ENCODE results near the gene ALDH4A1. TPM values are rescaled to one million over a fixed set of nuclear protein-coding genes. Genes with fewer than 3 reads are reported as not detected.
A peak's percentile ranks its signal among the peaks of the same experiment; 100 is the strongest.

ALDH4A1 gene
- total and polyA plus RNA-seq, 9 of the 15 experiments (the other 6 are each of a cell fraction or from before 2014, with no cell fraction given) = 0.27 to 31.4 (median 16.6) TPM

DNA sequence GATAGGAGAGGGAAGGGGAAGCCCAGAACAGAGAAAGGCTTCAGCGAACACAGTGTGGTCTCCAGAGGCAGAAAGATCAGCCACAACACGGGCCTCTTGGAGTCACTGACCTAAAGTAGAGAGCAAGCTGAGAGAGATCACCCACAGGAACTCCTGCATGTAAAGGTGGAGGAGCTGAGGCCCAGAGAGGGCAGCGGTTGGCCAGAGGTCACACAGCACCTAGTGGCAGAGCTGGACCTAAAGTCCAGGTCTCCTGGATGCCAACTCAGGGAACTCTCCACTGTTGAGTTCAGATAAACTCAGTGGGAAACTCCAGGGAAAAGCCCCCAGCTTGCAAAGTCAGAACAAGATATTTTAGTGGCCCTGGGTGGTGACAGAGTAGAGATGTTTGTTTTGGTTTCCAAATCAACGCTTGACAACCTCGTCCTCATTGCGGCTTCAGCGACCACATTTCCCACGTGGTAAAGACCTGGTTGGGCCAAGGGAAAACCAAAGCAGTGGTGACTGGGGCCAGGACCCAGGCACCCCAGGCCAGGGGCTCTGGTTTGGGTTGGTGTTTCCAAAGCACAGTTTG is 49.5 kb upstream of the ALDH4A1 start (continued):
- TF ChIP-seq, protein P1, sequence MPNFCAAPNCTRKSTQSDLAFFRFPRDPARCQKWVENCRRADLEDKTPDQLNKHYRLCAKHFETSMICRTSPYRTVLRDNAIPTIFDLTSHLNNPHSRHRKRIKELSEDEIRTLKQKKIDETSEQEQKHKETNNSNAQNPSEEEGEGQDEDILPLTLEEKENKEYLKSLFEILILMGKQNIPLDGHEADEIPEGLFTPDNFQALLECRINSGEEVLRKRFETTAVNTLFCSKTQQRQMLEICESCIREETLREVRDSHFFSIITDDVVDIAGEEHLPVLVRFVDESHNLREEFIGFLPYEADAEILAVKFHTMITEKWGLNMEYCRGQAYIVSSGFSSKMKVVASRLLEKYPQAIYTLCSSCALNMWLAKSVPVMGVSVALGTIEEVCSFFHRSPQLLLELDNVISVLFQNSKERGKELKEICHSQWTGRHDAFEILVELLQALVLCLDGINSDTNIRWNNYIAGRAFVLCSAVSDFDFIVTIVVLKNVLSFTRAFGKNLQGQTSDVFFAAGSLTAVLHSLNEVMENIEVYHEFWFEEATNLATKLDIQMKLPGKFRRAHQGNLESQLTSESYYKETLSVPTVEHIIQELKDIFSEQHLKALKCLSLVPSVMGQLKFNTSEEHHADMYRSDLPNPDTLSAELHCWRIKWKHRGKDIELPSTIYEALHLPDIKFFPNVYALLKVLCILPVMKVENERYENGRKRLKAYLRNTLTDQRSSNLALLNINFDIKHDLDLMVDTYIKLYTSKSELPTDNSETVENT (CRISPR knock-in tag; IDR thresholded peaks at IDR 0.05) = no peak
- TF ChIP-seq MAFF (IDR thresholded peaks at IDR 0.05; ENCODE audit: low read length) (no peak), BCOR (IDR thresholded peaks at IDR 0.05) (peak; percentile 90), FOXP1 (CRISPR knock-in tag; IDR thresholded peaks at IDR 0.05) (no peak), RBM25 (IDR thresholded peaks at IDR 0.05; ENCODE audit: low read depth, low read length, severe bottlenecking) (peak; percentile 96), RCOR1 (IDR thresholded peaks at IDR 0.05; ENCODE audit: borderline replicate concordance in 1 of 2, low read depth in 2 of 2, low read length in 2 of 2) (0 out of 4 replicates have a peak, but pooled peaks of 1 of the 2 experiments have one; percentile 39), PHF20 (IDR thresholded peaks at IDR 0.05; ENCODE audit: partially characterized antibody) (no peak), ADNP (tag; IDR thresholded peaks at IDR 0.05) (peak; percentile 76), DPF2 (IDR thresholded peaks at IDR 0.05) (no peak), TOE1 (IDR thresholded peaks at IDR 0.05; ENCODE audit: borderline replicate concordance) (no peak), TOE1 (CRISPR knock-in tag; IDR thresholded peaks at IDR 0.05; ENCODE audit: borderline replicate concordance, low read depth) (no peak)
- TF ChIP-seq, protein P2, sequence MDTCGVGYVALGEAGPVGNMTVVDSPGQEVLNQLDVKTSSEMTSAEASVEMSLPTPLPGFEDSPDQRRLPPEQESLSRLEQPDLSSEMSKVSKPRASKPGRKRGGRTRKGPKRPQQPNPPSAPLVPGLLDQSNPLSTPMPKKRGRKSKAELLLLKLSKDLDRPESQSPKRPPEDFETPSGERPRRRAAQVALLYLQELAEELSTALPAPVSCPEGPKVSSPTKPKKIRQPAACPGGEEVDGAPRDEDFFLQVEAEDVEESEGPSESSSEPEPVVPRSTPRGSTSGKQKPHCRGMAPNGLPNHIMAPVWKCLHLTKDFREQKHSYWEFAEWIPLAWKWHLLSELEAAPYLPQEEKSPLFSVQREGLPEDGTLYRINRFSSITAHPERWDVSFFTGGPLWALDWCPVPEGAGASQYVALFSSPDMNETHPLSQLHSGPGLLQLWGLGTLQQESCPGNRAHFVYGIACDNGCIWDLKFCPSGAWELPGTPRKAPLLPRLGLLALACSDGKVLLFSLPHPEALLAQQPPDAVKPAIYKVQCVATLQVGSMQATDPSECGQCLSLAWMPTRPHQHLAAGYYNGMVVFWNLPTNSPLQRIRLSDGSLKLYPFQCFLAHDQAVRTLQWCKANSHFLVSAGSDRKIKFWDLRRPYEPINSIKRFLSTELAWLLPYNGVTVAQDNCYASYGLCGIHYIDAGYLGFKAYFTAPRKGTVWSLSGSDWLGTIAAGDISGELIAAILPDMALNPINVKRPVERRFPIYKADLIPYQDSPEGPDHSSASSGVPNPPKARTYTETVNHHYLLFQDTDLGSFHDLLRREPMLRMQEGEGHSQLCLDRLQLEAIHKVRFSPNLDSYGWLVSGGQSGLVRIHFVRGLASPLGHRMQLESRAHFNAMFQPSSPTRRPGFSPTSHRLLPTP (IDR thresholded peaks at IDR 0.05; ENCODE audit: borderline replicate concordance, extremely low read depth, insufficient read length) = no peak
- TF ChIP-seq, protein P3, sequence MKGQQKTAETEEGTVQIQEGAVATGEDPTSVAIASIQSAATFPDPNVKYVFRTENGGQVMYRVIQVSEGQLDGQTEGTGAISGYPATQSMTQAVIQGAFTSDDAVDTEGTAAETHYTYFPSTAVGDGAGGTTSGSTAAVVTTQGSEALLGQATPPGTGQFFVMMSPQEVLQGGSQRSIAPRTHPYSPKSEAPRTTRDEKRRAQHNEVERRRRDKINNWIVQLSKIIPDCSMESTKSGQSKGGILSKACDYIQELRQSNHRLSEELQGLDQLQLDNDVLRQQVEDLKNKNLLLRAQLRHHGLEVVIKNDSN (CRISPR knock-in tag; IDR thresholded peaks at IDR 0.05) = no peak; the same call in 1 of the 2 replicates
- TF ChIP-seq, protein P4, sequence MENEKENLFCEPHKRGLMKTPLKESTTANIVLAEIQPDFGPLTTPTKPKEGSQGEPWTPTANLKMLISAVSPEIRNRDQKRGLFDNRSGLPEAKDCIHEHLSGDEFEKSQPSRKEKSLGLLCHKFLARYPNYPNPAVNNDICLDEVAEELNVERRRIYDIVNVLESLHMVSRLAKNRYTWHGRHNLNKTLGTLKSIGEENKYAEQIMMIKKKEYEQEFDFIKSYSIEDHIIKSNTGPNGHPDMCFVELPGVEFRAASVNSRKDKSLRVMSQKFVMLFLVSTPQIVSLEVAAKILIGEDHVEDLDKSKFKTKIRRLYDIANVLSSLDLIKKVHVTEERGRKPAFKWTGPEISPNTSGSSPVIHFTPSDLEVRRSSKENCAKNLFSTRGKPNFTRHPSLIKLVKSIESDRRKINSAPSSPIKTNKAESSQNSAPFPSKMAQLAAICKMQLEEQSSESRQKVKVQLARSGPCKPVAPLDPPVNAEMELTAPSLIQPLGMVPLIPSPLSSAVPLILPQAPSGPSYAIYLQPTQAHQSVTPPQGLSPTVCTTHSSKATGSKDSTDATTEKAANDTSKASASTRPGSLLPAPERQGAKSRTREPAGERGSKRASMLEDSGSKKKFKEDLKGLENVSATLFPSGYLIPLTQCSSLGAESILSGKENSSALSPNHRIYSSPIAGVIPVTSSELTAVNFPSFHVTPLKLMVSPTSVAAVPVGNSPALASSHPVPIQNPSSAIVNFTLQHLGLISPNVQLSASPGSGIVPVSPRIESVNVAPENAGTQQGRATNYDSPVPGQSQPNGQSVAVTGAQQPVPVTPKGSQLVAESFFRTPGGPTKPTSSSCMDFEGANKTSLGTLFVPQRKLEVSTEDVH (IDR thresholded peaks at IDR 0.05; ENCODE audit: low read depth, partially characterized antibody) = no peak
- TF ChIP-seq, protein P5, sequence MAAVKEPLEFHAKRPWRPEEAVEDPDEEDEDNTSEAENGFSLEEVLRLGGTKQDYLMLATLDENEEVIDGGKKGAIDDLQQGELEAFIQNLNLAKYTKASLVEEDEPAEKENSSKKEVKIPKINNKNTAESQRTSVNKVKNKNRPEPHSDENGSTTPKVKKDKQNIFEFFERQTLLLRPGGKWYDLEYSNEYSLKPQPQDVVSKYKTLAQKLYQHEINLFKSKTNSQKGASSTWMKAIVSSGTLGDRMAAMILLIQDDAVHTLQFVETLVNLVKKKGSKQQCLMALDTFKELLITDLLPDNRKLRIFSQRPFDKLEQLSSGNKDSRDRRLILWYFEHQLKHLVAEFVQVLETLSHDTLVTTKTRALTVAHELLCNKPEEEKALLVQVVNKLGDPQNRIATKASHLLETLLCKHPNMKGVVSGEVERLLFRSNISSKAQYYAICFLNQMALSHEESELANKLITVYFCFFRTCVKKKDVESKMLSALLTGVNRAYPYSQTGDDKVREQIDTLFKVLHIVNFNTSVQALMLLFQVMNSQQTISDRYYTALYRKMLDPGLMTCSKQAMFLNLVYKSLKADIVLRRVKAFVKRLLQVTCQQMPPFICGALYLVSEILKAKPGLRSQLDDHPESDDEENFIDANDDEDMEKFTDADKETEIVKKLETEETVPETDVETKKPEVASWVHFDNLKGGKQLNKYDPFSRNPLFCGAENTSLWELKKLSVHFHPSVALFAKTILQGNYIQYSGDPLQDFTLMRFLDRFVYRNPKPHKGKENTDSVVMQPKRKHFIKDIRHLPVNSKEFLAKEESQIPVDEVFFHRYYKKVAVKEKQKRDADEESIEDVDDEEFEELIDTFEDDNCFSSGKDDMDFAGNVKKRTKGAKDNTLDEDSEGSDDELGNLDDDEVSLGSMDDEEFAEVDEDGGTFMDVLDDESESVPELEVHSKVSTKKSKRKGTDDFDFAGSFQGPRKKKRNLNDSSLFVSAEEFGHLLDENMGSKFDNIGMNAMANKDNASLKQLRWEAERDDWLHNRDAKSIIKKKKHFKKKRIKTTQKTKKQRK (IDR thresholded peaks at IDR 0.05; ENCODE audit: borderline replicate concordance, low read depth, low read length) = no peak
